ENCODE measurements around the gene SLC41A2. TPM values are rescaled to one million over a fixed set of nuclear protein-coding genes. Genes with fewer than 3 reads are reported as not detected.

SLC41A2 gene
- total RNA-seq, 1 donor from 2014 or later = 35.6 TPM

DNA sequence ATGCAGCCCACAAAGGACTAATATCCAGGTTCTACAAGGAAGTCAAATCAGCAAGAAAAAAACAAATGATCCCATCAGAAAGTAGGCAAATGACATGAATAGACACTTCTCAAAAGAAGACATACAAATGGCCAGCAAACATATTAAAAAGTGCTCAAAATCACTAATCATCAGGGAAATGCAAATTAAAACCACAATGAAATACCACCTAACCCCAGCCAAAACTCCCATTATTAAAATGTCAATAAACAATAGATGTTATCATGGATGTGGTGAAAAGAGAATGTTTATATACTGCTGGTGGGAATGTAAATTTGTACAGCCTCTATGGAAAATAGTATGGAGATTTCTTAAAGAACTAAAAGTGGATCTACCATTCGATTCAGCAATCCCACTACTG lies 25.0 kb downstream of the SLC41A2 start:
- Histone ChIP-seq H4K20me1 (ENCODE audit: insufficient read depth, low read length) (no peaks in the 10 kb centered on the region), H3K4me3 (ENCODE audit: insufficient read depth, low read depth, low read length) (no peak overlapping the region), H3K27ac (ENCODE audit: low read depth, low read length) (no peak overlapping the region), H3K36me3 (ENCODE audit: insufficient read depth, low read length) (no peaks in the 10 kb centered on the region), H3K27me3 (ENCODE audit: insufficient read depth, low read length) (no peaks in the 10 kb centered on the region), H3K9ac (ENCODE audit: low read length) (no peak overlapping the region), H3K4me2 (ENCODE audit: low read length) (no peak overlapping the region), H3K4me1 (ENCODE audit: insufficient read depth, low read length) (no peaks in the 10 kb centered on the region), H2AFZ (ENCODE audit: low read depth, low read length) (no peak overlapping the region), H3K79me2 (ENCODE audit: insufficient read depth, low read length) (no peaks in the 10 kb centered on the region), H3K9me3 (ENCODE audit: insufficient read depth, low read depth, low read length) (no peaks in the 10 kb centered on the region)
- TF ChIP-seq EZH2 (IDR thresholded peaks at IDR 0.05; ENCODE audit: insufficient read depth, low read length) = no peak
- TF ChIP-seq, protein P1, sequence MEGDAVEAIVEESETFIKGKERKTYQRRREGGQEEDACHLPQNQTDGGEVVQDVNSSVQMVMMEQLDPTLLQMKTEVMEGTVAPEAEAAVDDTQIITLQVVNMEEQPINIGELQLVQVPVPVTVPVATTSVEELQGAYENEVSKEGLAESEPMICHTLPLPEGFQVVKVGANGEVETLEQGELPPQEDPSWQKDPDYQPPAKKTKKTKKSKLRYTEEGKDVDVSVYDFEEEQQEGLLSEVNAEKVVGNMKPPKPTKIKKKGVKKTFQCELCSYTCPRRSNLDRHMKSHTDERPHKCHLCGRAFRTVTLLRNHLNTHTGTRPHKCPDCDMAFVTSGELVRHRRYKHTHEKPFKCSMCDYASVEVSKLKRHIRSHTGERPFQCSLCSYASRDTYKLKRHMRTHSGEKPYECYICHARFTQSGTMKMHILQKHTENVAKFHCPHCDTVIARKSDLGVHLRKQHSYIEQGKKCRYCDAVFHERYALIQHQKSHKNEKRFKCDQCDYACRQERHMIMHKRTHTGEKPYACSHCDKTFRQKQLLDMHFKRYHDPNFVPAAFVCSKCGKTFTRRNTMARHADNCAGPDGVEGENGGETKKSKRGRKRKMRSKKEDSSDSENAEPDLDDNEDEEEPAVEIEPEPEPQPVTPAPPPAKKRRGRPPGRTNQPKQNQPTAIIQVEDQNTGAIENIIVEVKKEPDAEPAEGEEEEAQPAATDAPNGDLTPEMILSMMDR (IDR thresholded peaks at IDR 0.05; ENCODE audit: insufficient read depth, low read depth, low read length) = no peak
- Mint-ChIP-seq H3K27me3 (ENCODE audit: low read depth, unreplicated experiment) (no peaks in the 10 kb centered on the region), H3K4me3 (ENCODE audit: unreplicated experiment) (no peak overlapping the region), H3K4me1 (ENCODE audit: low read depth, unreplicated experiment) (peaks cover 11% of the 10 kb centered on the region), H3K9me3 (ENCODE audit: unreplicated experiment) (no peaks in the 10 kb centered on the region), H3K36me3 (ENCODE audit: low read depth, unreplicated experiment) (no peaks in the 10 kb centered on the region), H3K27ac (ENCODE audit: unreplicated experiment) (no peak overlapping the region)
- no peak for FAIRE-seq
- DNase-seq (ENCODE audit: low read depth) = no peak

DNA sequence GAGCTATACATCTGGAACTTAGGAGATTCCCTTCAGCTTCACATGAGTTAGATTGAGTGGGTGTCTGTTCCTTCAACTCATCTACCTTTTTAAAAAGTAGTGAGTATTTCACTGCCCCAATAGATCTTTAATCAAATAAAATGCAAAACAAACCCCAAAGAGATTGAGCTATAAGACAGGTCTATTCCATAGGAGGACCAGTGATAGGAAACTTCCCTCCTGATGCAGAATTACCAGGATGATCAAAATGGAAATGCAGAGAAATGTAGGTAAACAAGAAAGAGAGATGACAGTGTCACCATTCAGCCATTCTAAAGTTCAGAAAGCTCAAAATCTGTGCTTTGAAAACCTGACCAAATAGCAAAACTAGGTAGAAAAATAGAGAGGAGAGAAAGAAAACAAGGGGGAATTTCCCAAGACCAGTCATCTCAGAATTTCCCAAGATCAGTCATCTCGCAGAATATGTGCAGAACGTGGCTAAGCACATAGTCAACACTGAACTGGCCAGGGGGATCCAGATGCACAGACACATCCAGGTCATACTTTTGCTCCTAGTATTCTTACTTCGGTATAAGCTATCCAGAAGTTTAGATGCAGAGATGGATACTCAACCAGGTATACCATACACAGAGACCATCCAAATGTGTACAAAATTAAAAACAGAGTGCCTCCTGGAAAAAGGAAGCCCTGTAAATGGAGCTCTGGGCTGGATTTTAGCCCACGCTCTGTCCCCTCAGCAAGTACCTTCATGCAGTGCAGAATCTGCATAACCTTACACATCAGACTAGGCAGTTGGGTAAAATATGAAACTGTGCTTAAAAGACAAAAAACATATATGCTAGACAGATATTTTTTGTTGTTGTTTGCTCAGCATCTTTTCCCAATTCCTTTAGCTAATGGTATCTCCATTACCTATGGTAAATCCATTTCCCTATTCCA lies 27.4 kb downstream of the SLC41A2 start:
- Mint-ChIP-seq H3K27me3 (ENCODE audit: low read depth, unreplicated experiment) (no peaks in the 10 kb centered on the region), H3K9me3 (ENCODE audit: unreplicated experiment) (no peaks in the 10 kb centered on the region), H3K4me1 (ENCODE audit: low read depth, unreplicated experiment) (peaks cover 10% of the 10 kb centered on the region), H3K27ac (ENCODE audit: unreplicated experiment) (no peak overlapping the region), H3K4me3 (ENCODE audit: unreplicated experiment) (no peak overlapping the region), H3K36me3 (ENCODE audit: low read depth, unreplicated experiment) (no peaks in the 10 kb centered on the region)
- no peak overlapping the region for H2AFZ ChIP-seq (ENCODE audit: low read depth, low read length)
- FAIRE-seq = no peak
- peak overlapping the region; percentile 6 for H3K9ac ChIP-seq (ENCODE audit: low read length)
- H3K36me3 ChIP-seq (ENCODE audit: insufficient read depth, low read length) = no peaks in the 10 kb centered on the region
- H3K4me3 ChIP-seq (ENCODE audit: insufficient read depth, low read depth, low read length) = no peak overlapping the region
- H3K4me2 ChIP-seq (ENCODE audit: low read length) = peak overlapping the region; percentile 5
- H3K4me1 ChIP-seq (ENCODE audit: insufficient read depth, low read length) = no peaks in the 10 kb centered on the region
- no peaks in the 10 kb centered on the region for H3K79me2 ChIP-seq (ENCODE audit: insufficient read depth, low read length)
- no peaks in the 10 kb centered on the region for H4K20me1 ChIP-seq (ENCODE audit: insufficient read depth, low read length)
- peak; percentile 51 for DNase-seq (ENCODE audit: low read depth)
- H3K9me3 ChIP-seq (ENCODE audit: insufficient read depth, low read depth, low read length) = no peaks in the 10 kb centered on the region
- peak overlapping the region; percentile 14 for H3K27ac ChIP-seq (ENCODE audit: low read depth, low read length)
- H3K27me3 ChIP-seq (ENCODE audit: insufficient read depth, low read length) = no peaks in the 10 kb centered on the region
- TF ChIP-seq EZH2 (IDR thresholded peaks at IDR 0.05; ENCODE audit: insufficient read depth, low read length) = no peak
- TF ChIP-seq, protein P1 (IDR thresholded peaks at IDR 0.05; ENCODE audit: insufficient read depth, low read depth, low read length) = no peak

DNA sequence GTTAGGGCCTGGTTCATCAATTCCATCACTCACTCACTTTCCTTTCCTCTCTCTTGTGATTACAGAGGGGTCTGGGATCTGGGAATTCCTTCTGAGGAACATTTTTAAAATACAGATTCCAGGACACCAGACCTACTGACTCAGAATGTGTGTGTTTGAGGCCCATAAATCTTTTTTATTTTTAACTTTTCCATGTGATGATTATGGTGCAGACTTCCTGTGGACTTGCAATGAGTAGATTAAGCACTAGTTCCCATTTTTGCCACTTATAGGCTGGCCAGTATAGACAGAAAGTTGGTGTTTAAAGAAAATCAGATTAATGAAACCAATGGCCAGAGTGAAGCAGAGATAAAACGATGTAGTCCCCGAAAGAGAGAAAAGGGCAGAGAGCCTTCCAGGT lies 28.1 kb downstream of the SLC41A2 start:
- H3K9me3 Mint-ChIP-seq (ENCODE audit: unreplicated experiment) = no peaks in the 10 kb centered on the region
- Histone ChIP-seq H3K4me2 (ENCODE audit: low read length) (peak overlapping the region; percentile 5), H4K20me1 (ENCODE audit: insufficient read depth, low read length) (no peaks in the 10 kb centered on the region), H3K79me2 (ENCODE audit: insufficient read depth, low read length) (no peaks in the 10 kb centered on the region), H3K36me3 (ENCODE audit: insufficient read depth, low read length) (no peaks in the 10 kb centered on the region), H3K27me3 (ENCODE audit: insufficient read depth, low read length) (no peaks in the 10 kb centered on the region), H2AFZ (ENCODE audit: low read depth, low read length) (no peak overlapping the region), H3K9ac (ENCODE audit: low read length) (peak overlapping the region; percentile 6), H3K9me3 (ENCODE audit: insufficient read depth, low read depth, low read length) (no peaks in the 10 kb centered on the region), H3K27ac (ENCODE audit: low read depth, low read length) (peak overlapping the region; percentile 14), H3K4me3 (ENCODE audit: insufficient read depth, low read depth, low read length) (no peak overlapping the region), H3K4me1 (ENCODE audit: insufficient read depth, low read length) (no peaks in the 10 kb centered on the region)
- H3K27ac Mint-ChIP-seq (ENCODE audit: unreplicated experiment) = peak overlapping the region; percentile 15
- no peaks in the 10 kb centered on the region for H3K27me3 Mint-ChIP-seq (ENCODE audit: low read depth, unreplicated experiment)
- H3K36me3 Mint-ChIP-seq (ENCODE audit: low read depth, unreplicated experiment) = no peaks in the 10 kb centered on the region
- TF ChIP-seq, protein P1 (IDR thresholded peaks at IDR 0.05; ENCODE audit: insufficient read depth, low read depth, low read length) = no peak
- TF ChIP-seq EZH2 (IDR thresholded peaks at IDR 0.05; ENCODE audit: insufficient read depth, low read length) = no peak
- H3K4me1 Mint-ChIP-seq (ENCODE audit: low read depth, unreplicated experiment) = peaks cover 10% of the 10 kb centered on the region
- FAIRE-seq (no peak), DNase-seq (ENCODE audit: low read depth) (no peak)
- no peak overlapping the region for H3K4me3 Mint-ChIP-seq (ENCODE audit: unreplicated experiment)
